DOHH2 (cell line): ENCODE results near the gene NRXN3.

ENCODE experiments used
- H3F3A ChIP-seq: fragments of 200-600 bp; sonication (generic), shearing (Covaris generic); 2 replicates; pipeline ENCODE4 v1.6.0; 2016; ENCODE audit warnings: antibody characterized with exemption, mild to moderate bottlenecking; ENCODE audit not compliant: control insufficient read depth, insufficient read depth
- H3K27ac ChIP-seq: fragments of 200-600 bp; sonication (generic); 2 replicates; pipeline ENCODE4 v1.5.1; 2014; ENCODE audit warnings: low read depth, mild to moderate bottlenecking, low read length, moderate library complexity
- H3K27me3 ChIP-seq: fragments of 200-600 bp; sonication (generic); 2 replicates; pipeline ENCODE4 v1.6.1; 2014; ENCODE audit warnings: mild to moderate bottlenecking, low read length, mixed read lengths; ENCODE audit not compliant: control insufficient read depth
- H3K36me3 ChIP-seq: fragments of 200-600 bp; sonication (generic); 2 replicates; pipeline ENCODE4 v1.6.1; 2014; ENCODE audit warnings: mild to moderate bottlenecking, low read length, moderate library complexity, mixed read lengths; ENCODE audit not compliant: control insufficient read depth
- H3K4me1 ChIP-seq: fragments of 200-600 bp; sonication (generic); 2 replicates; pipeline ENCODE4 v1.6.1; 2014; ENCODE audit warnings: mild to moderate bottlenecking, low read length, mixed read lengths; ENCODE audit not compliant: control insufficient read depth
- H3K4me2 ChIP-seq: fragments of 200-600 bp; sonication (generic); 2 replicates; pipeline ENCODE4 v1.6.0; 2014; ENCODE audit warnings: mild to moderate bottlenecking, low read length, moderate library complexity
- H3K4me3 ChIP-seq: fragments of 200-600 bp; sonication (generic); 2 replicates; pipeline ENCODE4 v1.5.1; 2014; ENCODE audit warnings: mild to moderate bottlenecking, low read length, mixed read lengths
- H3K79me2 ChIP-seq: fragments of 200-600 bp; sonication (generic); 2 replicates; pipeline ENCODE4 v1.6.1; 2014; ENCODE audit warnings: mild to moderate bottlenecking, low read length, mixed read lengths; ENCODE audit not compliant: control insufficient read depth
- H3K9me2 ChIP-seq: fragments of 200-600 bp; sonication (generic); replicated peaks from 2 replicates; pipeline ENCODE4 v1.6.1; 2014; ENCODE audit warnings: mild to moderate bottlenecking, low read length, mixed read lengths; ENCODE audit not compliant: control insufficient read depth
- H3K9me3 ChIP-seq: fragments of 200-600 bp; sonication (generic); 2 replicates; pipeline ENCODE4 v1.6.1; 2014; ENCODE audit warnings: antibody characterized with exemption, low read length, mixed read lengths; ENCODE audit not compliant: control insufficient read depth, insufficient read depth
- H4K20me1 ChIP-seq: fragments of 200-600 bp; sonication (generic); 2 replicates; pipeline ENCODE4 v1.6.0; 2014; ENCODE audit warnings: low read depth, mild to moderate bottlenecking, antibody characterized with exemption, low read length, moderate library complexity; ENCODE audit not compliant: control insufficient read depth, insufficient read depth
- EZH2phosphoT487 ChIP-seq: fragments of 200-600 bp; sonication (generic); IDR thresholded peaks from 2 replicates; pipeline ENCODE4 v1.6.1; 2017; ENCODE audit warnings: borderline replicate concordance, mild to moderate bottlenecking, antibody characterized with exemption, low read length, moderate library complexity, mixed read lengths
- TF ChIP-seq, protein P1 (sequence below): fragments of 200-600 bp; sonication (generic); IDR thresholded peaks from one replicate; pipeline ENCODE4 v1.5.1; 2014; ENCODE audit warnings: antibody characterized with exemption, mild to moderate bottlenecking, low read depth, low read length; ENCODE audit not compliant: poor library complexity, severe bottlenecking

The NRXN3 gene

DNA sequence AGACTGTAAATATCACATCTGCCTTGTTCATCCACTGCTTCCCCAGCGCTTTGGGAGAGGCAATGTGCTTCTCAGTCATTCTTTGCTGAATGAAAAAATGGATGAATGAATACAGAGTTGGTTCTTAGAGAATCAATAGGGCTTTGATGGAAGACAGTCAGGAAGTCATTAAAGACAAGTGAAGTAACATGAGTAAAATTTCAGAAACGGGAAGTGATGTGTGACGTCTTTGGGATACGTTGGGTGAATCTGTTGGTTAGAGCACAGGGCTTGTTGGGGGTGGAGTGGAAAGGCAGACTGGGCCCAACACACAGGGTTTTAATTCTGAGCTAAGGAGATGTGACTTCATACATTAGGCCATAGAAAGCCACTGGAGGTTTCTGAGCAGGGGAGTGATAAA lies 39.0 kb upstream of the NRXN3 start:
- Histone ChIP-seq H3K27ac (no peak overlapping the region), H3K4me1 (no peaks in the 10 kb centered on the region), H3K4me2 (no peak overlapping the region), H3K79me2 (no peaks in the 10 kb centered on the region), H3K27me3 (no peaks in the 10 kb centered on the region), H3K36me3 (no peaks in the 10 kb centered on the region), H3K9me2 (no peaks in the 10 kb centered on the region), H3K9me3 (no peaks in the 10 kb centered on the region), H4K20me1 (no peaks in the 10 kb centered on the region), H3K4me3 (no peak overlapping the region), H3F3A (no peaks in the 10 kb centered on the region)
- TF ChIP-seq EZH2phosphoT487 = no peak
- TF ChIP-seq, protein P1, sequence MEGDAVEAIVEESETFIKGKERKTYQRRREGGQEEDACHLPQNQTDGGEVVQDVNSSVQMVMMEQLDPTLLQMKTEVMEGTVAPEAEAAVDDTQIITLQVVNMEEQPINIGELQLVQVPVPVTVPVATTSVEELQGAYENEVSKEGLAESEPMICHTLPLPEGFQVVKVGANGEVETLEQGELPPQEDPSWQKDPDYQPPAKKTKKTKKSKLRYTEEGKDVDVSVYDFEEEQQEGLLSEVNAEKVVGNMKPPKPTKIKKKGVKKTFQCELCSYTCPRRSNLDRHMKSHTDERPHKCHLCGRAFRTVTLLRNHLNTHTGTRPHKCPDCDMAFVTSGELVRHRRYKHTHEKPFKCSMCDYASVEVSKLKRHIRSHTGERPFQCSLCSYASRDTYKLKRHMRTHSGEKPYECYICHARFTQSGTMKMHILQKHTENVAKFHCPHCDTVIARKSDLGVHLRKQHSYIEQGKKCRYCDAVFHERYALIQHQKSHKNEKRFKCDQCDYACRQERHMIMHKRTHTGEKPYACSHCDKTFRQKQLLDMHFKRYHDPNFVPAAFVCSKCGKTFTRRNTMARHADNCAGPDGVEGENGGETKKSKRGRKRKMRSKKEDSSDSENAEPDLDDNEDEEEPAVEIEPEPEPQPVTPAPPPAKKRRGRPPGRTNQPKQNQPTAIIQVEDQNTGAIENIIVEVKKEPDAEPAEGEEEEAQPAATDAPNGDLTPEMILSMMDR = no peak

DNA sequence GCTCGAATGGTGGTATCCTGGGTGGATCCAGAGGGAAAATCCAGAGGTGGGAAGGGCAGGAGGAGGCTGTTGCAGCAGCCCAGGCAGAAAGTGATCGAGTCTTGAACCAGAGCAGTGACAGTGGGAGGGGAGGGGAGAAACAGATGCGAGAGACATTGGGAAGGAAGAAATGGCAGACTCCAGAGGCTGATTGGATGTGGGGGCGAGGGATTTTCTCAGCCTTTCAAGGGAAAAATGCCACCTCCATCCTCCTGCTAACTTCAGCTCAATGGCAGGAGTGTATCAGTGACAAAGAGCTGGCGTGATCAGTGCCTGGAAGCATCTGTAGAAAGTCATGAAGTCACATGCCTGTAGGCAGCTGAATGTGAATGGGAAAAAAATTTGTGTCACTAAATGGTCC lies 38.6 kb upstream of the NRXN3 start:
- H3K9me3 ChIP-seq = no peaks in the 10 kb centered on the region
- no peaks in the 10 kb centered on the region for H3K27me3 ChIP-seq
- H3F3A ChIP-seq = no peaks in the 10 kb centered on the region
- no peak overlapping the region for H3K27ac ChIP-seq
- no peaks in the 10 kb centered on the region for H4K20me1 ChIP-seq
- no peaks in the 10 kb centered on the region for H3K36me3 ChIP-seq
- H3K4me2 ChIP-seq = no peak overlapping the region
- H3K4me3 ChIP-seq = no peak overlapping the region
- H3K4me1 ChIP-seq = no peaks in the 10 kb centered on the region
- no peak for TF ChIP-seq EZH2phosphoT487
- TF ChIP-seq, protein P1 = no peak
- no peaks in the 10 kb centered on the region for H3K9me2 ChIP-seq
- H3K79me2 ChIP-seq = no peaks in the 10 kb centered on the region

DNA sequence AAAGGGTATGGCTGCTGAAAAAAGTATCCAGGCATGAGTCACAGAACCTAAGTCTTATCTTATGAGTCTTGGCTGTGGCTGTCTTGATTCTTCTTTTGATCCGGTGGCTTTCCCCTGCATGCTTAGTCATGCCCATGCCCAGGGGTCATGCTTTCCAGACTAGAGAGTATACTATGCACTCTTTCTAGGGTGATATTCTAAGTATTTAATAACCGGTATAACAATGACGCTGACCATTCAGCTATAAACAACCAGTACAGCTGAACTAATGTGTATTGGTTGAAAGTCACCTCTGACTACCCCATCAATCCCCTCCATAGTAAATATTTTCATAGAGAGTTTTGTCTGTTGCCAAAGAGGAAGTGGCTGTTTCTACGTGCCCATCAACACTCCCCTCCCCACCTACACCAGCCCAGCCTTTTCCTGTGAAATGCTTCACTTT lies 34.7 kb upstream of the NRXN3 start:
- H3K27ac ChIP-seq = no peak overlapping the region
- H3K9me2 ChIP-seq = no peaks in the 10 kb centered on the region
- no peaks in the 10 kb centered on the region for H3K4me1 ChIP-seq
- no peak overlapping the region for H3K4me3 ChIP-seq
- no peaks in the 10 kb centered on the region for H3K79me2 ChIP-seq
- no peaks in the 10 kb centered on the region for H3K36me3 ChIP-seq
- TF ChIP-seq EZH2phosphoT487 = no peak
- TF ChIP-seq, protein P1 = no peak
- no peak overlapping the region for H3K4me2 ChIP-seq
- no peaks in the 10 kb centered on the region for H3F3A ChIP-seq
- no peaks in the 10 kb centered on the region for H3K27me3 ChIP-seq
- H4K20me1 ChIP-seq = no peaks in the 10 kb centered on the region
- no peaks in the 10 kb centered on the region for H3K9me3 ChIP-seq

DNA sequence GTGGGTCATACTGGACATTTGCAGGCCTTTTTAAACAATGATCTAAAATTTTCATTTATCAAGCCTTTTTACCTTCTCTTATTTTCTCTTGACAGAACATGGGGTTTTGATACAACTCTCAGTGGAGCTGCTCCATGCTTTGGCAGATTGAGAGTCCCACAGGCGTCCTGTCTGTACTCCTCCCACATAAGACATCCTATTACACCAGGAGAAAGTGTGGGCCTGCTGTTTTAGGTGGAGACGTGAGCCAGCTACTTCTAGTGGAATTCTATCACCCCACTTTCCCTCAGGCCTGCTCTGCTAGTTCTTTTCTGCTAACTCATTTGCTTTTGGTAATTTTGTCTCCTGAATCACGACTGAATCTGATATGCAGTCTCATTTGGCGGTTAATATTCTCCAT lies 33.5 kb upstream of the NRXN3 start:
- Histone ChIP-seq H3K27me3 (no peaks in the 10 kb centered on the region), H3K9me2 (no peaks in the 10 kb centered on the region), H3K27ac (no peak overlapping the region), H3K4me2 (no peak overlapping the region), H3K4me1 (no peaks in the 10 kb centered on the region), H3K36me3 (no peaks in the 10 kb centered on the region), H3F3A (no peaks in the 10 kb centered on the region), H4K20me1 (no peaks in the 10 kb centered on the region), H3K4me3 (no peak overlapping the region), H3K79me2 (no peaks in the 10 kb centered on the region), H3K9me3 (no peaks in the 10 kb centered on the region)
- TF ChIP-seq, protein P1 = no peak
- no peak for TF ChIP-seq EZH2phosphoT487
